22Rv1 (cell line): ENCODE data around the gene UBE2N.

Experiments
- ZFX ChIP-seq: fragments of 450-650 bp; IDR thresholded peaks from 2 replicates; pipeline ENCODE4 v1.6.1; 2017; ENCODE audit warnings: antibody characterized with exemption, borderline replicate concordance
- TF ChIP-seq, protein P1 (sequence below): fragments of 450-650 bp; IDR thresholded peaks from 2 replicates; pipeline ENCODE4 v1.5.1; 2017; ENCODE audit warnings: mild to moderate bottlenecking

DNA sequence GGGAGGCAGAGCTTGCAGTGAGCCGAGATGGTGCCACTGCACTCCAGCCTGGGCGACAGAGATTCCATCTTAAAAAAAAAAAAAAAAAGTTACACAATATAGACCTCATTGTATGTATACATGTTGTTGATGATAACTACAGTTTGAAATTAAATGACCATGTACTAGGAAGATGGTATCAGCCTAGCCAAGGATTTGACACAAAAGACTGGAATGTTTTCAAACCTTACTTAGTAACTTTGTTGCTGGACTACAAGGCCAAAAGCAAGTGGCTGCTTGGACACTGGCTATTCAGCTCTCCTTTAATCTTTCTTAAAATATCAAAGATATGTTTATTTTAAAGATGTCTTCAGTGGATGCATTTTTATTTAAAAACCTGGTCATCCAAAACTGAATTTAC lies 82.9 kb downstream of the UBE2N start:
- TF ChIP-seq, protein P1, sequence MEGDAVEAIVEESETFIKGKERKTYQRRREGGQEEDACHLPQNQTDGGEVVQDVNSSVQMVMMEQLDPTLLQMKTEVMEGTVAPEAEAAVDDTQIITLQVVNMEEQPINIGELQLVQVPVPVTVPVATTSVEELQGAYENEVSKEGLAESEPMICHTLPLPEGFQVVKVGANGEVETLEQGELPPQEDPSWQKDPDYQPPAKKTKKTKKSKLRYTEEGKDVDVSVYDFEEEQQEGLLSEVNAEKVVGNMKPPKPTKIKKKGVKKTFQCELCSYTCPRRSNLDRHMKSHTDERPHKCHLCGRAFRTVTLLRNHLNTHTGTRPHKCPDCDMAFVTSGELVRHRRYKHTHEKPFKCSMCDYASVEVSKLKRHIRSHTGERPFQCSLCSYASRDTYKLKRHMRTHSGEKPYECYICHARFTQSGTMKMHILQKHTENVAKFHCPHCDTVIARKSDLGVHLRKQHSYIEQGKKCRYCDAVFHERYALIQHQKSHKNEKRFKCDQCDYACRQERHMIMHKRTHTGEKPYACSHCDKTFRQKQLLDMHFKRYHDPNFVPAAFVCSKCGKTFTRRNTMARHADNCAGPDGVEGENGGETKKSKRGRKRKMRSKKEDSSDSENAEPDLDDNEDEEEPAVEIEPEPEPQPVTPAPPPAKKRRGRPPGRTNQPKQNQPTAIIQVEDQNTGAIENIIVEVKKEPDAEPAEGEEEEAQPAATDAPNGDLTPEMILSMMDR = no peak
- TF ChIP-seq ZFX = no peak
